ENCODE measurements around the gene PLB1.
A peak's percentile ranks its signal among the peaks of the same experiment; 100 is the strongest.

The PLB1 gene

GRCh38 chr2:28594332-28595108 is 98.7 kb downstream of the PLB1 start:
- H3K4me3 ChIP-seq (ENCODE audit: low read length) = no peak overlapping the region
- TF ChIP-seq CTCF (conservative IDR thresholded peaks at IDR 0.05; ENCODE audit: low read depth, low read length) = peak; percentile 78
- peak; percentile 78 for DNase-seq (ENCODE audit: low read depth)

- no peak for DNase-seq (ENCODE audit: low read depth)
- TF ChIP-seq CTCF (conservative IDR thresholded peaks at IDR 0.05; ENCODE audit: low read depth, low read length) = no peak
- H3K4me3 ChIP-seq (ENCODE audit: low read length) = no peak overlapping the region
Measured at GRCh38 chr2:28595323-28595722, 99.5 kb downstream of the PLB1 start.

GRCh38 chr2:28598484-28598883 is 102.6 kb downstream of the PLB1 start:
- DNase-seq (ENCODE audit: low read depth) = no peak
- no peak overlapping the region for H3K4me3 ChIP-seq (ENCODE audit: low read length)
- TF ChIP-seq CTCF (conservative IDR thresholded peaks at IDR 0.05; ENCODE audit: low read depth, low read length) = no peak

- no peak overlapping the region for H3K4me3 ChIP-seq (ENCODE audit: low read length)
- no peak for DNase-seq (ENCODE audit: low read depth)
- TF ChIP-seq CTCF (conservative IDR thresholded peaks at IDR 0.05; ENCODE audit: low read depth, low read length) = no peak
Measured at GRCh38 chr2:28600181-28600580, 104.3 kb downstream of the PLB1 start.

- DNase-seq (ENCODE audit: low read depth) = no peak
- TF ChIP-seq CTCF (conservative IDR thresholded peaks at IDR 0.05; ENCODE audit: low read depth, low read length) = no peak
- no peak overlapping the region for H3K4me3 ChIP-seq (ENCODE audit: low read length)
Measured at GRCh38 chr2:28601616-28602015, 105.8 kb downstream of the PLB1 start.

- no peak for DNase-seq (ENCODE audit: low read depth)
- no peak for TF ChIP-seq CTCF (conservative IDR thresholded peaks at IDR 0.05; ENCODE audit: low read depth, low read length)
- H3K4me3 ChIP-seq (ENCODE audit: low read length) = no peak overlapping the region
Measured at GRCh38 chr2:28602136-28602660, 106.3 kb downstream of the PLB1 start.

Measured in retinal pigment epithelial cell (primary cell).